HepG2 (cell line): Measurements from ENCODE around the gene AXIN1. TPM values are rescaled to one million over a fixed set of nuclear protein-coding genes. Genes with fewer than 3 reads are reported as not detected.

Experiments used
- CHD2 ChIP-seq: IDR thresholded peaks from 2 replicates; pipeline ENCODE4 v1.6.1; 2011; ENCODE audit warnings: low read depth, low read length, improper control_type of control experiment
- DR1 ChIP-seq: sonication (generic); formaldehyde crosslinking; IDR thresholded peaks from 2 replicates; pipeline ENCODE4 v1.8.0; 2021; ENCODE audit warnings: mild to moderate bottlenecking, missing genetic modification reagents, inconsistent platforms
- ETV5 ChIP-seq: IDR thresholded peaks from 2 replicates; pipeline ENCODE4 v1.6.1; 2018; ENCODE audit warnings: missing biosample characterization, missing genetic modification reagents, inconsistent platforms, borderline replicate concordance
- ISL2 ChIP-seq: sonication (generic); formaldehyde crosslinking; IDR thresholded peaks from 2 replicates; pipeline ENCODE4 v1.5.0; 2020; ENCODE audit warnings: missing genetic modification reagents
- JARID2 ChIP-seq: sonication (generic); formaldehyde crosslinking; IDR thresholded peaks from 2 replicates; pipeline ENCODE4 v1.8.1; 2023; ENCODE audit warnings: missing genetic modification reagents, inconsistent platforms; ENCODE audit not compliant: insufficient replicate concordance
- PBX3 ChIP-seq: sonication (generic); formaldehyde crosslinking; IDR thresholded peaks from 2 replicates; pipeline ENCODE4 v1.8.1; 2023; ENCODE audit warnings: missing genetic modification reagents, inconsistent platforms, borderline replicate concordance
- REL ChIP-seq: sonication (generic); formaldehyde crosslinking; conservative IDR thresholded peaks from 2 replicates; pipeline ENCODE4 v1.8.0; 2022; ENCODE audit warnings: mild to moderate bottlenecking, missing genetic modification reagents, moderate library complexity
- SATB2 ChIP-seq: sonication (generic); formaldehyde crosslinking; IDR thresholded peaks from 2 replicates; pipeline ENCODE4 v1.5.0; 2020; ENCODE audit warnings: missing genetic modification reagents
- SP5 ChIP-seq: IDR thresholded peaks from 2 replicates; pipeline ENCODE4 v1.6.1; 2016; ENCODE audit warnings: low read depth, borderline replicate concordance
- XRCC5 ChIP-seq: fragments of 200-400 bp; formaldehyde crosslinking; optimal IDR thresholded peaks from 2 replicates; pipeline ENCODE3; 2017; ENCODE audit warnings: mild to moderate bottlenecking, low read length
- ZBTB40 ChIP-seq, 2 experiments: fragments of 450-650 bp in 1 of 2; sonication (generic) in 1 of 2; formaldehyde crosslinking in 1 of 2; IDR thresholded peaks; 2 replicates each; pipeline versions ENCODE4 v1.6.1 to v1.8.0; 2016 to 2022; ENCODE audit warnings: antibody characterized with exemption in 1 of 2, mild to moderate bottlenecking in 1 of 2, missing genetic modification reagents in 1 of 2
- ZEB1 ChIP-seq: IDR thresholded peaks from 2 replicates; pipeline ENCODE4 v1.6.1; 2012; ENCODE audit warnings: mild to moderate bottlenecking, low read depth, inconsistent platforms; ENCODE audit not compliant: insufficient replicate concordance
- ZNF672 ChIP-seq: sonication (generic); formaldehyde crosslinking; IDR thresholded peaks from 2 replicates; pipeline ENCODE4 v1.8.1; 2022; ENCODE audit warnings: missing genetic modification reagents
- polyA plus RNA-seq, 8 experiments: library from polyadenylated mRNA; depleted of rRNA in 3 of 8; stranded (reverse) in 7 of 8; unstranded in 1 of 8; fragments of >200 nt; fragmentation: Illumina TruSeq in 4 of 8; extraction: Trizol in 4 of 8; gene quantifications; 2 replicates each; pipeline versions ENCODE4 v1.2.1 to v1.2.3, GENCODE V29; 2011 to 2016; ENCODE audit warnings: low read depth in 4 of 8, missing spikeins in 1 of 8, mixed read lengths in 1 of 8; ENCODE audit not compliant: insufficient read depth in 1 of 8
- total RNA-seq, 5 experiments: library from RNA; depleted of rRNA; stranded (reverse); fragments of >200 nt; fragmentation: Illumina TruSeq; extraction: Trizol; gene quantifications; 2 replicates each; pipeline ENCODE4 v1.2.3, GENCODE V29; 2016; ENCODE audit warnings: low read depth in 1 of 5

Gene AXIN1
- total and polyA plus RNA-seq, 2 of the 13 experiments (the other 11 are each of a cell fraction or from before 2014, with no cell fraction given), result 24.0 to 26.0 TPM

- TF ChIP-seq ETV5 (CRISPR knock-in tag), result peak; percentile 79; the same call in 1 of the 2 replicates
- no peak for TF ChIP-seq REL (CRISPR knock-in tag)
- no peak for TF ChIP-seq CHD2
- 0 out of 2 replicates have a peak, but pooled peaks have one; percentile 15 for TF ChIP-seq ISL2
- 0 out of 2 replicates have a peak, but pooled peaks have one; percentile 5 for TF ChIP-seq DR1
- TF ChIP-seq XRCC5, result no peak
- TF ChIP-seq PBX3 (CRISPR knock-in tag), result no peak
- TF ChIP-seq SP5 (CRISPR knock-in tag), result peak; percentile 70; the same call in 1 of the 2 replicates
- TF ChIP-seq SATB2 (CRISPR knock-in tag), result no peak
- no peak for TF ChIP-seq JARID2 (CRISPR knock-in tag)
- no peak for TF ChIP-seq ZEB1
- TF ChIP-seq ZBTB40 (IDR thresholded peaks at IDR 0.05), result no peak
- no peak; the same call in 1 of the 2 replicates for TF ChIP-seq ZBTB40 (CRISPR knock-in tag; IDR thresholded peaks at IDR 0.05)
- no peak for TF ChIP-seq ZNF672 (CRISPR knock-in tag)
These were observed at the start of gene AXIN1 (continued) for GRCh38 chr16:352547-353403.
